PC-3 (cell line): ENCODE measurements around the gene PAIP2. TPM values are rescaled to one million over a fixed set of nuclear protein-coding genes. Genes with fewer than 3 reads are reported as not detected.

Experiments used
- ATAC-seq: fragments of 200-7000 bp; cut with Tn5 transposase; 2 replicates; pipeline ENCODE4 v1.9.1; 2020; ENCODE audit warnings: mild to moderate bottlenecking, moderate library complexity
- BruUV-seq: library from RNA; stranded (reverse); fragments of 400-500 nt; replicated peaks from 2 replicates; lab custom pipeline; 2021; lab: Mats Ljungman, UMichigan
- CTCF ChIA-PET: fragments of 300-600 bp; sonication (Branson Sonifier 250); formaldehyde crosslinking; loops from one replicate; lab custom pipeline; 2022; ENCODE audit warnings: antibody characterized with exemption; lab: Charles Lee
- POLR2A ChIA-PET: fragments of 300-600 bp; sonication (Branson Sonifier 250); formaldehyde crosslinking; loops from one replicate; lab custom pipeline; 2022; ENCODE audit warnings: antibody characterized with exemption; ENCODE audit not compliant: unreplicated experiment; lab: Charles Lee
- DNase-seq: peaks from one replicate; pipeline ENCODE4 v3.0.0-alpha.2; 2015
- H2AFZ ChIP-seq: fragments of 300-600 bp; sonication (generic); 2 replicates; pipeline ENCODE4 v1.6.0; 2016; ENCODE audit warnings: antibody characterized with exemption, low read length
- H3F3A ChIP-seq: fragments of 300-600 bp; sonication (generic); one replicate; pipeline ENCODE4 v1.6.0; 2017; ENCODE audit warnings: antibody characterized with exemption, low read length, control low read depth, mild to moderate bottlenecking; ENCODE audit not compliant: unreplicated experiment
- H3K27ac ChIP-seq: fragments of 300-600 bp; sonication (generic); 2 replicates; pipeline ENCODE4 v1.5.1; 2016; ENCODE audit warnings: mild to moderate bottlenecking, low read length
- H3K27me3 ChIP-seq: fragments of 300-600 bp; sonication (generic); 2 replicates; pipeline ENCODE4 v1.6.1; 2016; ENCODE audit warnings: low read length, mixed read lengths
- H3K36me3 ChIP-seq: fragments of 300-600 bp; sonication (generic); 2 replicates; pipeline ENCODE4 v1.6.1; 2016; ENCODE audit warnings: low read depth, mixed run types, low read length, mixed read lengths
- H3K4me1 ChIP-seq: fragments of 300-600 bp; sonication (generic); 2 replicates; pipeline ENCODE4 v1.5.1; 2016; ENCODE audit warnings: low read length; ENCODE audit not compliant: insufficient read depth
- H3K4me2 ChIP-seq: fragments of 300-600 bp; sonication (generic); 2 replicates; pipeline ENCODE4 v1.6.0; 2016; ENCODE audit warnings: low read length
- H3K4me3 ChIP-seq: fragments of 300-600 bp; sonication (generic); 2 replicates; pipeline ENCODE4 v1.5.1; 2016; ENCODE audit warnings: mild to moderate bottlenecking, low read length, mixed read lengths
- H3K79me2 ChIP-seq: fragments of 300-600 bp; sonication (generic); 2 replicates; pipeline ENCODE4 v1.6.1; 2017; ENCODE audit warnings: low read length, mixed read lengths
- H3K9ac ChIP-seq: fragments of 300-600 bp; sonication (generic); 2 replicates; pipeline ENCODE4 v1.6.0; 2016; ENCODE audit warnings: mild to moderate bottlenecking, low read length
- H3K9me2 ChIP-seq: fragments of 300-600 bp; sonication (generic); replicated peaks from 2 replicates; pipeline ENCODE4 v1.6.1; 2016; ENCODE audit warnings: mixed run types, low read length, mixed read lengths
- H3K9me3 ChIP-seq: fragments of 300-600 bp; sonication (generic); 2 replicates; pipeline ENCODE4 v1.6.1; 2016; ENCODE audit warnings: low read length, mixed read lengths
- H4K20me1 ChIP-seq: fragments of 300-600 bp; sonication (generic); 2 replicates; pipeline ENCODE4 v1.6.1; 2016; ENCODE audit warnings: low read length, mixed read lengths
- EZH2 ChIP-seq: fragments of 300-600 bp; sonication (generic); IDR thresholded peaks from one replicate; pipeline ENCODE4 v1.6.1; 2017; ENCODE audit warnings: antibody characterized with exemption, mild to moderate bottlenecking, low read length; ENCODE audit not compliant: unreplicated experiment
- EZH2phosphoT487 ChIP-seq: fragments of 300-600 bp; sonication (generic); IDR thresholded peaks from 2 replicates; pipeline ENCODE4 v1.6.1; 2018; ENCODE audit warnings: mild to moderate bottlenecking, antibody characterized with exemption, low read length, borderline replicate concordance
- intact Hi-C: fragments of 100-400 bp; cut with micrococcal nuclease; formaldehyde crosslinking; loops from 2 replicates; pipeline ENCODE4 v1.9.0; 2023
- total RNA-seq: library from RNA; depleted of rRNA; stranded (reverse); fragments of >200 nt; gene quantifications from 2 replicates; pipeline ENCODE4 v1.2.3, GENCODE V29; 2014
- TF ChIP-seq, protein P1 (sequence below): fragments of 300-600 bp; sonication (generic); conservative IDR thresholded peaks from 2 replicates; pipeline ENCODE4 v1.5.1; 2017; ENCODE audit warnings: antibody characterized with exemption, low read depth, mild to moderate bottlenecking, low read length

PAIP2 gene
- total RNA-seq, 1 experiment from 2014 or later: 35.1 TPM

- H2AFZ ChIP-seq: no peak overlapping the region
- ChIA-PET CTCF (no interaction called here), POLR2A (interaction anchor here (0.5 kb wide), 1 partner anchor 15 kb away, joined by 3 read pairs; no protein-coding TSS in a partner anchor)
- H3K4me1 ChIP-seq: no peaks in the 10 kb centered on the region
- no peak overlapping the region for H3K9ac ChIP-seq
- intact Hi-C loops: no loop called here
- TF ChIP-seq EZH2 (no peak), EZH2phosphoT487 (no peak)
- TF ChIP-seq, protein P1, sequence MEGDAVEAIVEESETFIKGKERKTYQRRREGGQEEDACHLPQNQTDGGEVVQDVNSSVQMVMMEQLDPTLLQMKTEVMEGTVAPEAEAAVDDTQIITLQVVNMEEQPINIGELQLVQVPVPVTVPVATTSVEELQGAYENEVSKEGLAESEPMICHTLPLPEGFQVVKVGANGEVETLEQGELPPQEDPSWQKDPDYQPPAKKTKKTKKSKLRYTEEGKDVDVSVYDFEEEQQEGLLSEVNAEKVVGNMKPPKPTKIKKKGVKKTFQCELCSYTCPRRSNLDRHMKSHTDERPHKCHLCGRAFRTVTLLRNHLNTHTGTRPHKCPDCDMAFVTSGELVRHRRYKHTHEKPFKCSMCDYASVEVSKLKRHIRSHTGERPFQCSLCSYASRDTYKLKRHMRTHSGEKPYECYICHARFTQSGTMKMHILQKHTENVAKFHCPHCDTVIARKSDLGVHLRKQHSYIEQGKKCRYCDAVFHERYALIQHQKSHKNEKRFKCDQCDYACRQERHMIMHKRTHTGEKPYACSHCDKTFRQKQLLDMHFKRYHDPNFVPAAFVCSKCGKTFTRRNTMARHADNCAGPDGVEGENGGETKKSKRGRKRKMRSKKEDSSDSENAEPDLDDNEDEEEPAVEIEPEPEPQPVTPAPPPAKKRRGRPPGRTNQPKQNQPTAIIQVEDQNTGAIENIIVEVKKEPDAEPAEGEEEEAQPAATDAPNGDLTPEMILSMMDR: no peak
- no peak for DNase-seq
- H3K27ac ChIP-seq: no peak overlapping the region
- H3K36me3 ChIP-seq: no peaks in the 10 kb centered on the region
- no peak overlapping the region for H3K4me2 ChIP-seq
- no peaks in the 10 kb centered on the region for H3K9me3 ChIP-seq
- no peaks in the 10 kb centered on the region for H4K20me1 ChIP-seq
- no peak overlapping the region for H3K4me3 ChIP-seq
- ATAC-seq: no peak
- BruUV-seq: no TSS peak
- H3F3A ChIP-seq: no peaks in the 10 kb centered on the region
- H3K9me2 ChIP-seq: no peaks in the 10 kb centered on the region
- H3K27me3 ChIP-seq: no peaks in the 10 kb centered on the region
- H3K79me2 ChIP-seq: no peaks in the 10 kb centered on the region
Observed at GRCh38 chr5:139416651-139417050, 75.0 kb downstream of the PAIP2 start.

DNA sequence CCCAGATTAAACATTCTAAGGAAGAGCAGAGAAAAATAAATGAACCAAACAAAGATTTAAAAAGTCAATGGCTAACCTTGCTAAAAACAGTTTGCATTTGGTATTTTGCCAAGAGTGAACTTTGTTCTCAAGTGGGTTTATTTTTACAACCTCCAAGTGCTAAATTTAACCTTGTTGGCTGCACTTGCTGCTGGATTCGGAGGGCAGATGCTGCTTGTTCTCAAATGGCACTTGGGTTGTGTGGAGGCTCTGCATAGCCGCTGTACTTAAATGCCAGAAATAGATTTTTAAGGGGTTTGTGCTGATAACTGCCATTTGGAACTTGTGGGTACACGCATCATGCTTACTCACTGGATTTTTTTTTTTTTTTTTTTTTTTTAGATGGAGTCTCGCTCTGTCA lies 75.6 kb downstream of the PAIP2 start:
- no peak for DNase-seq
- Histone ChIP-seq H4K20me1 (no peaks in the 10 kb centered on the region), H3K9ac (no peak overlapping the region), H3K9me2 (no peaks in the 10 kb centered on the region), H3K4me1 (no peaks in the 10 kb centered on the region), H3K9me3 (no peaks in the 10 kb centered on the region), H3K4me3 (no peak overlapping the region), H3K27ac (no peak overlapping the region), H3K79me2 (no peaks in the 10 kb centered on the region), H3K36me3 (no peaks in the 10 kb centered on the region), H3K27me3 (no peaks in the 10 kb centered on the region), H3K4me2 (no peak overlapping the region), H3F3A (no peaks in the 10 kb centered on the region), H2AFZ (no peak overlapping the region)
- POLR2A ChIA-PET: no interaction called here
- TF ChIP-seq EZH2: no peak
- TF ChIP-seq EZH2phosphoT487: no peak
- TF ChIP-seq, protein P1: no peak
- no peak for ATAC-seq
- CTCF ChIA-PET: no interaction called here
- BruUV-seq: no TSS peak
- intact Hi-C loops: no loop called here

DNA sequence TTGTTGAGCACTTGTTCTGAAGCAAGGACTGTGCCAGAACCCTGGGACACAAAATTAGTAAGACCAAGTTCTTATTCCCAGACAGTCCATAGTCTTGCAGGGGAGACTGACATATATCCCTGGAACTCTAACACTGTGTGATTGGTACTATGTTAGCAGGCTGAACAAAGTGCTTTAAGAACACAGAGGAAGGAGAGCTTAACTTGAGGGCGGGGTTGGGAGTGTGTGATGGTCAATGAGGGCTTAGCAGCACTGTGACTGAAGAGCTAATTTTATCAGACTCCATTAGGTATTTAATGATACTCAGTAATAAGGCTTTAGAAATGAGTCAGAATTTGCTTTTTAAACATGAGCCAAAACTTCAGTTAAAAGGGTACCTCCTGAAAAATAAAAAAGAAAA lies 77.1 kb downstream of the PAIP2 start:
- no peaks in the 10 kb centered on the region for H3F3A ChIP-seq
- H3K79me2 ChIP-seq: no peaks in the 10 kb centered on the region
- ChIA-PET POLR2A (no interaction called here), CTCF (no interaction called here)
- BruUV-seq: no TSS peak
- H3K27me3 ChIP-seq: no peaks in the 10 kb centered on the region
- no peak overlapping the region for H3K27ac ChIP-seq
- H4K20me1 ChIP-seq: no peaks in the 10 kb centered on the region
- H3K36me3 ChIP-seq: no peaks in the 10 kb centered on the region
- no peak overlapping the region for H3K9ac ChIP-seq
- no peak for ATAC-seq
- TF ChIP-seq EZH2phosphoT487: no peak
- TF ChIP-seq EZH2: no peak
- TF ChIP-seq, protein P1: no peak
- H3K9me2 ChIP-seq: no peaks in the 10 kb centered on the region
- intact Hi-C loops: no loop called here
- no peaks in the 10 kb centered on the region for H3K4me1 ChIP-seq
- no peaks in the 10 kb centered on the region for H3K9me3 ChIP-seq
- no peak for DNase-seq
- H3K4me3 ChIP-seq: no peak overlapping the region
- H2AFZ ChIP-seq: no peak overlapping the region
- H3K4me2 ChIP-seq: no peak overlapping the region
